RWPE2 (cell line): Measurements from ENCODE around the gene UVRAG.

Experiments used
- ATAC-seq: fragments of 200-7000 bp; cut with Tn5 transposase; 3 replicates; pipeline ENCODE4 v1.9.1; 2021; ENCODE audit warnings: low read depth
- DNase-seq: peaks from one replicate; pipeline ENCODE4 v3.0.0-alpha.2; 2020; ENCODE audit warnings: low spot score
- H3K27ac ChIP-seq: fragments of 450-650 bp; 2 replicates; pipeline ENCODE4 v1.5.1; 2017; ENCODE audit warnings: mild to moderate bottlenecking; ENCODE audit not compliant: poor library complexity, severe bottlenecking
- H3K27me3 ChIP-seq: fragments of 250-450 bp; sonication (Bioruptor Pico); 2 replicates; pipeline ENCODE4 v1.5.1; 2021; ENCODE audit warnings: mild to moderate bottlenecking, moderate library complexity; ENCODE audit not compliant: insufficient read depth, poor library complexity, severe bottlenecking
- H3K36me3 ChIP-seq: fragments of 250-450 bp; sonication (Bioruptor Pico); 2 replicates; pipeline ENCODE4 v1.5.1; 2020; ENCODE audit warnings: low read depth, mild to moderate bottlenecking, moderate library complexity
- H3K4me1 ChIP-seq: fragments of 250-450 bp; sonication (Bioruptor Pico); 2 replicates; pipeline ENCODE4 v1.5.1; 2021; ENCODE audit warnings: mild to moderate bottlenecking, moderate library complexity; ENCODE audit not compliant: insufficient read depth, poor library complexity, severe bottlenecking
- H3K4me3 ChIP-seq: fragments of 250-450 bp; sonication (Bioruptor Pico); 2 replicates; pipeline ENCODE4 v1.5.1; 2021; ENCODE audit warnings: mild to moderate bottlenecking, moderate library complexity; ENCODE audit not compliant: severe bottlenecking
- H3K9me3 ChIP-seq: fragments of 250-450 bp; sonication (Bioruptor Pico); 2 replicates; pipeline ENCODE4 v1.5.1; 2021; ENCODE audit warnings: mild to moderate bottlenecking, moderate library complexity; ENCODE audit not compliant: severe bottlenecking
- TF ChIP-seq, protein P1 (sequence below): fragments of 450-650 bp; IDR thresholded peaks from one replicate; pipeline ENCODE4 v1.5.1; 2017; ENCODE audit warnings: mild to moderate bottlenecking, moderate library complexity; ENCODE audit not compliant: poor library complexity, severe bottlenecking

Gene UVRAG

GRCh38 chr11:75916882-75917281, 101.9 kb downstream of the UVRAG start:
- DNase-seq (no peak), ATAC-seq (no peak)
- no peaks in the 10 kb centered on the region for H3K36me3 ChIP-seq
- no peaks in the 10 kb centered on the region for H3K4me1 ChIP-seq
- no peak overlapping the region for H3K4me3 ChIP-seq
- no peaks in the 10 kb centered on the region for H3K9me3 ChIP-seq
- TF ChIP-seq, protein P1, sequence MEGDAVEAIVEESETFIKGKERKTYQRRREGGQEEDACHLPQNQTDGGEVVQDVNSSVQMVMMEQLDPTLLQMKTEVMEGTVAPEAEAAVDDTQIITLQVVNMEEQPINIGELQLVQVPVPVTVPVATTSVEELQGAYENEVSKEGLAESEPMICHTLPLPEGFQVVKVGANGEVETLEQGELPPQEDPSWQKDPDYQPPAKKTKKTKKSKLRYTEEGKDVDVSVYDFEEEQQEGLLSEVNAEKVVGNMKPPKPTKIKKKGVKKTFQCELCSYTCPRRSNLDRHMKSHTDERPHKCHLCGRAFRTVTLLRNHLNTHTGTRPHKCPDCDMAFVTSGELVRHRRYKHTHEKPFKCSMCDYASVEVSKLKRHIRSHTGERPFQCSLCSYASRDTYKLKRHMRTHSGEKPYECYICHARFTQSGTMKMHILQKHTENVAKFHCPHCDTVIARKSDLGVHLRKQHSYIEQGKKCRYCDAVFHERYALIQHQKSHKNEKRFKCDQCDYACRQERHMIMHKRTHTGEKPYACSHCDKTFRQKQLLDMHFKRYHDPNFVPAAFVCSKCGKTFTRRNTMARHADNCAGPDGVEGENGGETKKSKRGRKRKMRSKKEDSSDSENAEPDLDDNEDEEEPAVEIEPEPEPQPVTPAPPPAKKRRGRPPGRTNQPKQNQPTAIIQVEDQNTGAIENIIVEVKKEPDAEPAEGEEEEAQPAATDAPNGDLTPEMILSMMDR: no peak
- no peak overlapping the region for H3K27ac ChIP-seq
- no peaks in the 10 kb centered on the region for H3K27me3 ChIP-seq

GRCh38 chr11:75918331-75918730, 103.3 kb downstream of the UVRAG start:
- ATAC-seq (no peak), DNase-seq (no peak)
- no peaks in the 10 kb centered on the region for H3K4me1 ChIP-seq
- no peaks in the 10 kb centered on the region for H3K36me3 ChIP-seq
- no peak overlapping the region for H3K4me3 ChIP-seq
- no peaks in the 10 kb centered on the region for H3K9me3 ChIP-seq
- no peak overlapping the region for H3K27ac ChIP-seq
- TF ChIP-seq, protein P1: no peak
- no peaks in the 10 kb centered on the region for H3K27me3 ChIP-seq

- Histone ChIP-seq H3K4me3 (no peak overlapping the region), H3K4me1 (peaks cover under 1% of the 10 kb centered on the region), H3K27ac (no peak overlapping the region), H3K36me3 (no peaks in the 10 kb centered on the region), H3K27me3 (no peaks in the 10 kb centered on the region), H3K9me3 (no peaks in the 10 kb centered on the region)
- ATAC-seq (no peak), DNase-seq (no peak)
- TF ChIP-seq, protein P1: no peak
These were observed 104.5 kb downstream of the UVRAG start for GRCh38 chr11:75919525-75919924.

- H3K36me3 ChIP-seq: no peaks in the 10 kb centered on the region
- TF ChIP-seq, protein P1: no peak
- no peak overlapping the region for H3K4me3 ChIP-seq
- no peak overlapping the region for H3K27ac ChIP-seq
- DNase-seq: no peak
- no peaks in the 10 kb centered on the region for H3K9me3 ChIP-seq
- H3K4me1 ChIP-seq: peaks cover 13% of the 10 kb centered on the region
- no peak for ATAC-seq
- no peaks in the 10 kb centered on the region for H3K27me3 ChIP-seq
These were observed 105.8 kb downstream of the UVRAG start for GRCh38 chr11:75920848-75921247.

GRCh38 chr11:75921808-75922207, 106.8 kb downstream of the UVRAG start:
- H3K9me3 ChIP-seq: no peaks in the 10 kb centered on the region
- H3K27ac ChIP-seq: no peak overlapping the region
- H3K4me3 ChIP-seq: no peak overlapping the region
- H3K27me3 ChIP-seq: no peaks in the 10 kb centered on the region
- peaks cover 15% of the 10 kb centered on the region for H3K4me1 ChIP-seq
- H3K36me3 ChIP-seq: no peaks in the 10 kb centered on the region
- DNase-seq (no peak), ATAC-seq (no peak)
- TF ChIP-seq, protein P1: no peak
